IgD-negative memory B cell (primary cell): ENCODE data around the gene KIF25. TPM values are rescaled to one million over a fixed set of nuclear protein-coding genes. Genes with fewer than 3 reads are reported as not detected.

Experiments used
- H3K27ac Mint-ChIP-seq, 3 donors: one replicate each; pipeline ENCODE4 v1.8.0; 2020 to 2022; ENCODE audit warnings: mild to moderate bottlenecking in 3 of 3, mixed read lengths in 3 of 3, moderate library complexity in 1 of 3
- H3K27me3 Mint-ChIP-seq: one replicate; pipeline ENCODE4 v1.8.0; 2021; ENCODE audit warnings: mixed read lengths
- H3K36me3 Mint-ChIP-seq: one replicate; pipeline ENCODE4 v1.8.0; 2020; ENCODE audit warnings: mild to moderate bottlenecking, mixed read lengths
- H3K4me1 Mint-ChIP-seq, 3 donors: one replicate each; pipeline ENCODE4 v1.8.0; 2020 to 2022; ENCODE audit warnings: mixed read lengths in 3 of 3, mild to moderate bottlenecking in 1 of 3
- H3K4me3 Mint-ChIP-seq, 4 donors: one replicate each; pipeline ENCODE4 v1.8.0; 2020 to 2022; ENCODE audit warnings: mild to moderate bottlenecking in 4 of 4, mixed read lengths in 4 of 4, moderate library complexity in 3 of 4
- H3K9me3 Mint-ChIP-seq, 3 donors: one replicate each; pipeline ENCODE4 v1.8.0; 2020 to 2021; ENCODE audit warnings: mixed read lengths in 3 of 3, mild to moderate bottlenecking in 1 of 3
- polyA plus RNA-seq: library from polyadenylated mRNA; unstranded; fragments of 300-500 nt; fragmentation: Illumina TruSeq; gene quantifications from one replicate; pipeline ENCODE4 v1.2.3, GENCODE V29; 2021

KIF25 gene
- polyA plus RNA-seq, 1 donor from 2014 or later = not detected

DNA sequence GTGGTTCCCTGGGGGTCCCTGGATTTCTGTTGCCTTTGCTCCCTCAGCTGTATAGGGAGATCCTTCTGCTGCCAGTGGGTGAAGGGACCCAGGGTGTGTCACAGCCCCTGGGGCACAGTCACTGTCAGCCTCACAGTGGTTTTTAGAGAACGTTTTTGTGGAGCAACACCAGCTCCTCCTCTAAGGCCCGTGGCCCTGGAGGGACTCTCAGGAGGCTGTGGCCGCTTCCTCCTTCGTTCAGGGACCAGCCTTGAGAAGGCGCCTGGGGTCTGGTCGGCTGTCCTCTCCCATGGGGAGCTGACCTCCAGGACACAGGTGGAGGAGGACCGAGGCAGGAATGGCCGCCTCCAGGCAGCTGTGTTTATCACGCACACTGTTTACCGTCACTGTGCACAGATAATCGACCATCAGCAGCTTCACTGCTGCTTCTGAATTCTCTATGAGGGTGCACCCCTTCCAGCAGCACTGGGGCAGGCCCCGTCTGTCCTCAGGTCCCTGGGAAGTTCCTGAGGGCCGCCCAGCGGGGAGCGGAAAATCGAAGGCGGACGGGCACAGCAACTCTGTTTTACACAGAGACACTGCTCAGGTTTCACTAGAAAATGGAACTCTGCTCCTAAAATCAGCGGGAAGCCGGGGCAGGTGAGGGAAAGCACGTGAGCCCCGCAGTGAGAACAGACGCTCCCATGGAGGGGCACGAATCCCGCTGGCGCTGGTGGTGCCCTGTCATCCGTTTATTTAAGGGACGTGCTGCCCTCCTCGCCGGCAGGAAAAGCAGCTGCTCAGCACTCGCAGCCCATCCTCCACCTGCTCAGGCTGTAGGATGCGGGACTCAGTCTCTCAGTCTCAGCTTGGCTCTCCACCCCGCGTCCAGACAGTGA is 92.0 kb downstream of the KIF25 start:
- H3K27ac Mint-ChIP-seq = no peak overlapping the region
- H3K4me1 Mint-ChIP-seq = no peaks in the 10 kb centered on the region
- peaks cover 1% of the 10 kb centered on the region for H3K27me3 Mint-ChIP-seq
- no peaks in the 10 kb centered on the region for H3K36me3 Mint-ChIP-seq
- peaks cover 0 to 4% (median 4%) of the 10 kb centered on the region in 3 donors for H3K9me3 Mint-ChIP-seq
- H3K4me3 Mint-ChIP-seq = no peak overlapping the region

DNA sequence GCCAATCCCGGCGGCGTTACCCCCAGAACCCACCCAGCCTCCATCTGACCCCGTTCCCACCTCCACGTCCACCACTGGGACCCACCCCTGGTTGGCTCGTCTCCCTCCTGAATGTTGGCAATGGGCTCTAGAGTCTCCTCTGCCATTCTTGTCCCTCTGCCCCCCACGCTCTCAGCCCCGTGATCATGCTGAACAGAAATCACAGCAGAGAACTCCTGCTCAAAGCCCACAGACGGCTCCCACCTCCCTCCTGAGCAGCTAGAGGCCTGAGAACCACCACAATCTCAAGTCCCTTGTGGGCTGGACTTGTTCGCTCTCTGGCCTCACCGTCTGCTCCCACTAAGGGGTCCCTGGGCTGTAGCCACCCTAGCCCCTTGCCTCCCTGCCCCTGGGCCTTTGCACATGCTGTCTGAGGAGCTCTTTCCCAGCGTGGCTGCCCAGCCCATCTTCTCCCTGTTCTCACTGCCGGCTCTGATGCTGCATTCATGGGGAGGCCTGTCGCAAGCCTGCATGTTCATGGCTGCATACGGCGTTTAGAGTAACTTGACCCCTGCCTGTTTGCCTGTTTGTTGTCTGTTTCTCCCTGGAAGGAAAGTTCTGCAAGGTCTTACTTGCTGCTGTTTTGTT is 92.7 kb downstream of the KIF25 start:
- peaks cover 1% of the 10 kb centered on the region for H3K27me3 Mint-ChIP-seq
- H3K36me3 Mint-ChIP-seq = no peaks in the 10 kb centered on the region
- H3K27ac Mint-ChIP-seq = no peak overlapping the region
- H3K4me1 Mint-ChIP-seq = no peaks in the 10 kb centered on the region
- peaks cover 0 to 4% (median 4%) of the 10 kb centered on the region in 3 donors for H3K9me3 Mint-ChIP-seq
- H3K4me3 Mint-ChIP-seq = no peak overlapping the region

- no peaks in the 10 kb centered on the region for H3K36me3 Mint-ChIP-seq
- H3K4me3 Mint-ChIP-seq = no peak overlapping the region
- no peak overlapping the region for H3K27ac Mint-ChIP-seq
- H3K27me3 Mint-ChIP-seq = peaks cover 1% of the 10 kb centered on the region
- no peaks in the 10 kb centered on the region for H3K4me1 Mint-ChIP-seq
- peaks cover 0 to 4% (median 4%) of the 10 kb centered on the region in 3 donors for H3K9me3 Mint-ChIP-seq
Measured at GRCh38 chr6:168090706-168091105, 93.2 kb downstream of the KIF25 start.

GRCh38 chr6:168091381-168092264 is 94.2 kb downstream of the KIF25 start:
- no peak overlapping the region for H3K4me3 Mint-ChIP-seq
- no peaks in the 10 kb centered on the region for H3K36me3 Mint-ChIP-seq
- H3K9me3 Mint-ChIP-seq = peaks cover 0 to 4% (median 4%) of the 10 kb centered on the region in 3 donors
- no peak overlapping the region for H3K27ac Mint-ChIP-seq
- peaks cover 2% of the 10 kb centered on the region for H3K27me3 Mint-ChIP-seq
- no peaks in the 10 kb centered on the region for H3K4me1 Mint-ChIP-seq

- Mint-ChIP-seq H3K27me3 (peaks cover 2% of the 10 kb centered on the region), H3K27ac (no peak overlapping the region), H3K4me1 (no peaks in the 10 kb centered on the region), H3K9me3 (peaks cover 0 to 4% (median 4%) of the 10 kb centered on the region in 3 donors), H3K36me3 (no peaks in the 10 kb centered on the region), H3K4me3 (no peak overlapping the region)
Measured at GRCh38 chr6:168092541-168092940, 95.1 kb downstream of the KIF25 start.

- Mint-ChIP-seq H3K36me3 (no peaks in the 10 kb centered on the region), H3K9me3 (peaks cover 0 to 4% (median 4%) of the 10 kb centered on the region in 3 donors), H3K27me3 (peaks cover 2% of the 10 kb centered on the region), H3K4me3 (no peak overlapping the region), H3K4me1 (no peaks in the 10 kb centered on the region), H3K27ac (no peak overlapping the region)
Measured at GRCh38 chr6:168093071-168093505, 95.6 kb downstream of the KIF25 start.

- Mint-ChIP-seq H3K9me3 (peaks cover 0 to 4% (median 4%) of the 10 kb centered on the region in 3 donors), H3K27me3 (peaks cover 2% of the 10 kb centered on the region), H3K36me3 (no peaks in the 10 kb centered on the region), H3K27ac (no peak overlapping the region), H3K4me1 (no peaks in the 10 kb centered on the region), H3K4me3 (peak overlapping the region in 1 of 4 donors; percentile 83)
Measured at GRCh38 chr6:168093634-168094033, 96.2 kb downstream of the KIF25 start.

Other genes with a start within 250 kb of the KIF25 start
- gene AFDN, start 170.8 kb upstream of the KIF25 start, polyA plus RNA-seq = 5.7 TPM
- gene FRMD1, start 81.5 kb downstream of the KIF25 start, polyA plus RNA-seq = not detected